Measurements from ENCODE around the gene ARHGAP19. TPM values are rescaled to one million over a fixed set of nuclear protein-coding genes. Genes with fewer than 3 reads are reported as not detected.

The ARHGAP19 gene
- 32.1 TPM for polyA plus RNA-seq (2013, experiment 1 of 2)
- 34.3 TPM for polyA plus RNA-seq (2013, experiment 2 of 2)

GRCh38 chr10:97292097-97292861 lies at the start of gene ARHGAP19:
Gene ARHGAP19 (minus strand): TSS chr10:97292637. CDS start chr10:97292627, 10 bp downstream.
- H2BK15ac ChIP-seq (ENCODE audit: low read length), result no peak within 1 kb of the TSS

GRCh38 chr10:97341416-97341815 lies 49.0 kb upstream of the ARHGAP19 start:
- no peak overlapping the region for H3K4ac ChIP-seq (ENCODE audit: low read length)
- H3K4me2 ChIP-seq (ENCODE audit: insufficient read depth, low read length, poor library complexity, severe bottlenecking), result no peak overlapping the region
- H2BK120ac ChIP-seq (ENCODE audit: low read depth, low read length), result no peak overlapping the region
- no peak overlapping the region for H2BK5ac ChIP-seq (ENCODE audit: low read length)
- no peak overlapping the region for H4K91ac ChIP-seq (ENCODE audit: low read depth, low read length, poor library complexity)
- H3K14ac ChIP-seq (ENCODE audit: low read length), result no peak overlapping the region
- no peak overlapping the region for H3K4me3 ChIP-seq (ENCODE audit: low read length in 2 of 2)
- H2AK5ac ChIP-seq (ENCODE audit: low read depth, low read length), result no peak overlapping the region
- no peak overlapping the region for H2BK12ac ChIP-seq (ENCODE audit: low read length)
- no peaks in the 10 kb centered on the region for H3K36me3 ChIP-seq (replicated peaks in 1 of 2; ENCODE audit: control insufficient read depth in 2 of 2, insufficient read depth in 2 of 2, low read length in 2 of 2)
- no peak overlapping the region for H3K27ac ChIP-seq (replicated peaks; ENCODE audit: low read length)
- no peaks in the 10 kb centered on the region for H3K9me3 ChIP-seq (replicated peaks in 1 of 2; ENCODE audit: control insufficient read depth in 2 of 2, insufficient read depth in 1 of 2, low read depth in 1 of 2, low read length in 2 of 2)
- H3K23ac ChIP-seq (ENCODE audit: low read depth, low read length, poor library complexity), result no peak overlapping the region
- H3K4me1 ChIP-seq (ENCODE audit: control insufficient read depth in 2 of 2, insufficient read depth in 1 of 2, low read depth in 1 of 2, low read length in 2 of 2), result peaks cover 9 to 16% of the 10 kb centered on the region in 2 donors
- DNase-seq (ENCODE audit: low spot score), result no peak
- no peak overlapping the region for H3K9ac ChIP-seq (ENCODE audit: low read depth, low read length, poor library complexity)
- no peaks in the 10 kb centered on the region for H3K79me1 ChIP-seq (ENCODE audit: low read depth, low read length)
- no peak overlapping the region for H2BK15ac ChIP-seq (ENCODE audit: low read length)
- H2AFZ ChIP-seq (ENCODE audit: low read length), result no peak overlapping the region
- no peak overlapping the region for H4K8ac ChIP-seq (ENCODE audit: low read depth, low read length)
- peaks cover 0 to 5% (median under 1%) of the 10 kb centered on the region in 3 experiments for H3K27me3 ChIP-seq (ENCODE audit: control insufficient read depth in 3 of 3, insufficient read depth in 3 of 3, low read depth in 1 of 3, low read length in 3 of 3)
- H3K18ac ChIP-seq (ENCODE audit: low read length), result no peak overlapping the region
- no CpG with 5 or more reads among the region's 2 CpGs for WGBS, 2 donors (ENCODE audit: extremely low coverage in 2 of 2, insufficient read length in 2 of 2, insufficient replicate concordance in 1 of 2)

More at GRCh38 chr10:97292097-97292861, at the start of gene ARHGAP19:
- no peaks in the 10 kb centered on the region for H3K4me1 ChIP-seq (ENCODE audit: control insufficient read depth in 2 of 2, insufficient read depth in 1 of 2, low read depth in 1 of 2, low read length in 2 of 2)
- H3K36me3 ChIP-seq (replicated peaks in 1 of 2; ENCODE audit: control insufficient read depth in 2 of 2, insufficient read depth in 2 of 2, low read length in 2 of 2), result peaks cover 0 to 11% of the 10 kb centered on the region in 2 donors
- H3K27ac ChIP-seq (replicated peaks; ENCODE audit: low read length), result peak within 1 kb of the TSS; percentile 99
- peak within 1 kb of the TSS; percentile 90 for H2BK5ac ChIP-seq (ENCODE audit: low read length)
- peak within 1 kb of the TSS; percentile 54 for H3K4me2 ChIP-seq (ENCODE audit: insufficient read depth, low read length, poor library complexity, severe bottlenecking)
- peak within 1 kb of the TSS; percentile 76 for H3K23ac ChIP-seq (ENCODE audit: low read depth, low read length, poor library complexity)
- H2BK12ac ChIP-seq (ENCODE audit: low read length), result no peak within 1 kb of the TSS
- no peak within 1 kb of the TSS for H4K8ac ChIP-seq (ENCODE audit: low read depth, low read length)
- peak within 1 kb of the TSS; percentile 91 for H3K9ac ChIP-seq (ENCODE audit: low read depth, low read length, poor library complexity)
- H4K91ac ChIP-seq (ENCODE audit: low read depth, low read length, poor library complexity), result no peak within 1 kb of the TSS
- no CpG with 5 or more reads among the region's 55 CpGs for WGBS, 2 donors (ENCODE audit: extremely low coverage in 2 of 2, insufficient read length in 2 of 2, insufficient replicate concordance in 1 of 2)
- H3K79me1 ChIP-seq (ENCODE audit: low read depth, low read length), result no peaks in the 10 kb centered on the region
- H3K14ac ChIP-seq (ENCODE audit: low read length), result peak within 1 kb of the TSS; percentile 57
- no peak within 1 kb of the TSS for H3K4ac ChIP-seq (ENCODE audit: low read length)
- H2BK120ac ChIP-seq (ENCODE audit: low read depth, low read length), result peak within 1 kb of the TSS; percentile 82
- H3K18ac ChIP-seq (ENCODE audit: low read length), result peak within 1 kb of the TSS; percentile 98
- no peak within 1 kb of the TSS for H2AK5ac ChIP-seq (ENCODE audit: low read depth, low read length)
- H3K27me3 ChIP-seq (ENCODE audit: control insufficient read depth in 3 of 3, insufficient read depth in 3 of 3, low read depth in 1 of 3, low read length in 3 of 3), result no peaks in the 10 kb centered on the region
- H3K9me3 ChIP-seq (replicated peaks in 1 of 2; ENCODE audit: control insufficient read depth in 2 of 2, insufficient read depth in 1 of 2, low read depth in 1 of 2, low read length in 2 of 2), result no peaks in the 10 kb centered on the region
- DNase-seq (ENCODE audit: low spot score), result peak; percentile 96
- peak within 1 kb of the TSS; percentile 69 to 94 for H3K4me3 ChIP-seq (ENCODE audit: low read length in 2 of 2)
- H2AFZ ChIP-seq (ENCODE audit: low read length), result peak within 1 kb of the TSS; percentile 93

GRCh38 chr10:97338041-97338440 lies 45.6 kb upstream of the ARHGAP19 start:
- no CpG with 5 or more reads among the region's 5 CpGs for WGBS, 2 donors (ENCODE audit: extremely low coverage in 2 of 2, insufficient read length in 2 of 2, insufficient replicate concordance in 1 of 2)
- no peak overlapping the region for H4K8ac ChIP-seq (ENCODE audit: low read depth, low read length)
- H3K79me1 ChIP-seq (ENCODE audit: low read depth, low read length), result no peaks in the 10 kb centered on the region
- no peak overlapping the region for H3K14ac ChIP-seq (ENCODE audit: low read length)
- no peak overlapping the region for H2BK15ac ChIP-seq (ENCODE audit: low read length)
- H3K23ac ChIP-seq (ENCODE audit: low read depth, low read length, poor library complexity), result no peak overlapping the region
- H3K18ac ChIP-seq (ENCODE audit: low read length), result no peak overlapping the region
- no peak overlapping the region for H2BK12ac ChIP-seq (ENCODE audit: low read length)
- H2BK5ac ChIP-seq (ENCODE audit: low read length), result no peak overlapping the region
- peak overlapping the region; percentile 45 for H2AFZ ChIP-seq (ENCODE audit: low read length)
- H3K9ac ChIP-seq (ENCODE audit: low read depth, low read length, poor library complexity), result no peak overlapping the region
- H4K91ac ChIP-seq (ENCODE audit: low read depth, low read length, poor library complexity), result no peak overlapping the region
- H3K27ac ChIP-seq (replicated peaks; ENCODE audit: low read length), result no peak overlapping the region
- no peaks in the 10 kb centered on the region for H3K36me3 ChIP-seq (replicated peaks in 1 of 2; ENCODE audit: control insufficient read depth in 2 of 2, insufficient read depth in 2 of 2, low read length in 2 of 2)
- H3K4me2 ChIP-seq (ENCODE audit: insufficient read depth, low read length, poor library complexity, severe bottlenecking), result no peak overlapping the region
- no peaks in the 10 kb centered on the region for H3K9me3 ChIP-seq (replicated peaks in 1 of 2; ENCODE audit: control insufficient read depth in 2 of 2, insufficient read depth in 1 of 2, low read depth in 1 of 2, low read length in 2 of 2)
- no peak overlapping the region for H3K4me3 ChIP-seq (ENCODE audit: low read length in 2 of 2)
- DNase-seq (ENCODE audit: low spot score), result no peak
- no peak overlapping the region for H2BK120ac ChIP-seq (ENCODE audit: low read depth, low read length)
- no peak overlapping the region for H2AK5ac ChIP-seq (ENCODE audit: low read depth, low read length)
- peaks cover 0 to 18% (median 8%) of the 10 kb centered on the region in 3 experiments for H3K27me3 ChIP-seq (ENCODE audit: control insufficient read depth in 3 of 3, insufficient read depth in 3 of 3, low read depth in 1 of 3, low read length in 3 of 3)
- no peak overlapping the region for H3K4ac ChIP-seq (ENCODE audit: low read length)
- H3K4me1 ChIP-seq (ENCODE audit: control insufficient read depth in 2 of 2, insufficient read depth in 1 of 2, low read depth in 1 of 2, low read length in 2 of 2), result peaks cover 14 to 20% of the 10 kb centered on the region in 2 donors

All from neuronal stem cell (in vitro differentiated cells).